Brain microvascular endothelial cell (primary cell): Measurements from ENCODE around the gene DOCK2.

Source experiments
- DNase-seq: peaks from one replicate; pipeline ENCODE4 v3.0.0-alpha.2; 2020
- H3K27ac ChIP-seq: fragments of 250-450 bp; sonication (Bioruptor Pico); 2 replicates; pipeline ENCODE4 v1.5.1; 2020; ENCODE audit warnings: mild to moderate bottlenecking, moderate library complexity
- H3K27me3 ChIP-seq: fragments of 250-450 bp; sonication (Bioruptor Pico); replicated peaks from 2 replicates; pipeline ENCODE4 v1.5.1; 2020; ENCODE audit warnings: mild to moderate bottlenecking
- H3K36me3 ChIP-seq: fragments of 250-450 bp; sonication (Bioruptor Pico); replicated peaks from 2 replicates; pipeline ENCODE4 v1.5.1; 2020; ENCODE audit warnings: mild to moderate bottlenecking
- H3K4me3 ChIP-seq: 2 replicates; pipeline ENCODE4 v1.5.1; 2011; ENCODE audit warnings: low read depth, mild to moderate bottlenecking, control low read depth, low read length, moderate library complexity
- CTCF ChIP-seq: IDR thresholded peaks from 2 replicates; pipeline ENCODE4 v1.5.1; 2011; ENCODE audit warnings: low read depth, mild to moderate bottlenecking, moderate library complexity, low read length, control low read depth, inconsistent platforms; ENCODE audit errors: missing control alignments
- in situ Hi-C: cut with HindIII; loops from 2 replicates; pipeline ENCODE4 v1.10.0; 2017; ENCODE audit warnings: low sequenced_read_pairs, low pct_ligation_motif_present

The DOCK2 gene

GRCh38 chr5:169798438-169798837, 161.4 kb downstream of the DOCK2 start:
- Histone ChIP-seq H3K36me3 (no peaks in the 10 kb centered on the region), H3K27me3 (no peaks in the 10 kb centered on the region), H3K27ac (no peak overlapping the region), H3K4me3 (no peak overlapping the region)
- in situ Hi-C loops = no loop called here
- no peak for DNase-seq
- no peak for TF ChIP-seq CTCF

GRCh38 chr5:169798906-169799660, 162.0 kb downstream of the DOCK2 start:
- no peak overlapping the region for H3K27ac ChIP-seq
- in situ Hi-C loops = no loop called here
- H3K36me3 ChIP-seq = no peaks in the 10 kb centered on the region
- no peak for DNase-seq
- H3K27me3 ChIP-seq = no peaks in the 10 kb centered on the region
- TF ChIP-seq CTCF = no peak
- no peak overlapping the region for H3K4me3 ChIP-seq

GRCh38 chr5:169801324-169801777, 164.3 kb downstream of the DOCK2 start:
- in situ Hi-C loops = no loop called here
- no peak overlapping the region for H3K27ac ChIP-seq
- no peak for DNase-seq
- H3K27me3 ChIP-seq = no peaks in the 10 kb centered on the region
- no peak overlapping the region for H3K4me3 ChIP-seq
- TF ChIP-seq CTCF = no peak
- no peaks in the 10 kb centered on the region for H3K36me3 ChIP-seq

GRCh38 chr5:169801781-169802180, 164.7 kb downstream of the DOCK2 start:
- H3K4me3 ChIP-seq = no peak overlapping the region
- DNase-seq = no peak
- no peak overlapping the region for H3K27ac ChIP-seq
- no peak for TF ChIP-seq CTCF
- no peaks in the 10 kb centered on the region for H3K36me3 ChIP-seq
- H3K27me3 ChIP-seq = no peaks in the 10 kb centered on the region
- in situ Hi-C loops = no loop called here

- Histone ChIP-seq H3K36me3 (no peaks in the 10 kb centered on the region), H3K27ac (peak overlapping the region; percentile 90), H3K4me3 (no peak overlapping the region), H3K27me3 (no peaks in the 10 kb centered on the region)
- DNase-seq = peak; percentile 92
- no peak for TF ChIP-seq CTCF
- in situ Hi-C loops = no loop called here
These were observed 166.3 kb downstream of the DOCK2 start for GRCh38 chr5:169803077-169803981.
